ENCODE data around the gene KCNMA1. TPM values are rescaled to one million over a fixed set of nuclear protein-coding genes. Genes with fewer than 3 reads are reported as not detected.

The KCNMA1 gene
- total and polyA plus RNA-seq, 4 donors: 36.2 to 95.0 (median 54.3) TPM

- Histone ChIP-seq H3K4me1 (ENCODE audit: control insufficient read depth, insufficient read depth, low read length) (peaks cover 14% of the 10 kb centered on the region), H3K9me3 (ENCODE audit: control insufficient read depth, insufficient read depth, low read length) (no peaks in the 10 kb centered on the region), H3K27ac (ENCODE audit: low read depth, low read length) (no peak overlapping the region), H3K4me3 (ENCODE audit: low read depth, low read length) (no peak overlapping the region), H3K36me3 (ENCODE audit: control insufficient read depth, insufficient read depth, low read length) (no peaks in the 10 kb centered on the region), H3K27me3 (ENCODE audit: control insufficient read depth, insufficient read depth, low read length) (no peaks in the 10 kb centered on the region)
- WGBS (ENCODE audit: insufficient coverage): no CpG with 5 or more reads among the region's 1 CpG
- no peak for DNase-seq (ENCODE audit: low read depth in 4 of 6, low spot score in 6 of 6)
Observed at GRCh38 chr10:77548671-77549070, 88.9 kb downstream of the KCNMA1 start.

- no peaks in the 10 kb centered on the region for H3K9me3 ChIP-seq (ENCODE audit: control insufficient read depth, insufficient read depth, low read length)
- peaks cover 9% of the 10 kb centered on the region for H3K4me1 ChIP-seq (ENCODE audit: control insufficient read depth, insufficient read depth, low read length)
- 98% methylated on average over 3 of the region's 3 CpGs for WGBS (ENCODE audit: insufficient coverage)
- no peak for DNase-seq (ENCODE audit: low read depth in 4 of 6, low spot score in 6 of 6)
- no peaks in the 10 kb centered on the region for H3K36me3 ChIP-seq (ENCODE audit: control insufficient read depth, insufficient read depth, low read length)
- no peaks in the 10 kb centered on the region for H3K27me3 ChIP-seq (ENCODE audit: control insufficient read depth, insufficient read depth, low read length)
- no peak overlapping the region for H3K27ac ChIP-seq (ENCODE audit: low read depth, low read length)
- H3K4me3 ChIP-seq (ENCODE audit: low read depth, low read length): no peak overlapping the region
Observed at GRCh38 chr10:77548157-77548556, 89.5 kb downstream of the KCNMA1 start.

GRCh38 chr10:77547307-77548050 is 90.1 kb downstream of the KCNMA1 start:
- H3K4me3 ChIP-seq (ENCODE audit: low read depth, low read length): no peak overlapping the region
- DNase-seq (ENCODE audit: low read depth in 4 of 6, low spot score in 6 of 6): peak in 1 of 6 donors; percentile 49
- H3K4me1 ChIP-seq (ENCODE audit: control insufficient read depth, insufficient read depth, low read length): peaks cover 8% of the 10 kb centered on the region
- H3K27ac ChIP-seq (ENCODE audit: low read depth, low read length): no peak overlapping the region
- H3K36me3 ChIP-seq (ENCODE audit: control insufficient read depth, insufficient read depth, low read length): no peaks in the 10 kb centered on the region
- H3K27me3 ChIP-seq (ENCODE audit: control insufficient read depth, insufficient read depth, low read length): no peaks in the 10 kb centered on the region
- no peaks in the 10 kb centered on the region for H3K9me3 ChIP-seq (ENCODE audit: control insufficient read depth, insufficient read depth, low read length)
- WGBS (ENCODE audit: insufficient coverage): 75% methylated on average over 1 of the region's 5 CpGs

- Histone ChIP-seq H3K27ac (ENCODE audit: low read depth, low read length) (no peak overlapping the region), H3K27me3 (ENCODE audit: control insufficient read depth, insufficient read depth, low read length) (no peaks in the 10 kb centered on the region), H3K4me1 (ENCODE audit: control insufficient read depth, insufficient read depth, low read length) (peaks cover 8% of the 10 kb centered on the region), H3K36me3 (ENCODE audit: control insufficient read depth, insufficient read depth, low read length) (no peaks in the 10 kb centered on the region), H3K9me3 (ENCODE audit: control insufficient read depth, insufficient read depth, low read length) (no peaks in the 10 kb centered on the region), H3K4me3 (ENCODE audit: low read depth, low read length) (no peak overlapping the region)
- 80% methylated on average over 1 of the region's 1 CpG for WGBS (ENCODE audit: insufficient coverage)
- peak in 1 of 6 donors; percentile 41 for DNase-seq (ENCODE audit: low read depth in 4 of 6, low spot score in 6 of 6)
Observed at GRCh38 chr10:77546042-77546441, 91.6 kb downstream of the KCNMA1 start.

GRCh38 chr10:77545585-77545984 is 92.0 kb downstream of the KCNMA1 start:
- no peak for DNase-seq (ENCODE audit: low read depth in 4 of 6, low spot score in 6 of 6)
- peaks cover 8% of the 10 kb centered on the region for H3K4me1 ChIP-seq (ENCODE audit: control insufficient read depth, insufficient read depth, low read length)
- no peaks in the 10 kb centered on the region for H3K27me3 ChIP-seq (ENCODE audit: control insufficient read depth, insufficient read depth, low read length)
- no peak overlapping the region for H3K4me3 ChIP-seq (ENCODE audit: low read depth, low read length)
- no peaks in the 10 kb centered on the region for H3K9me3 ChIP-seq (ENCODE audit: control insufficient read depth, insufficient read depth, low read length)
- no peaks in the 10 kb centered on the region for H3K36me3 ChIP-seq (ENCODE audit: control insufficient read depth, insufficient read depth, low read length)
- H3K27ac ChIP-seq (ENCODE audit: low read depth, low read length): no peak overlapping the region
- WGBS (ENCODE audit: insufficient coverage): 90% methylated on average over 7 of the region's 7 CpGs

GRCh38 chr10:77544617-77545016 is 93.0 kb downstream of the KCNMA1 start:
- no peaks in the 10 kb centered on the region for H3K4me1 ChIP-seq (ENCODE audit: control insufficient read depth, insufficient read depth, low read length)
- no peak overlapping the region for H3K4me3 ChIP-seq (ENCODE audit: low read depth, low read length)
- H3K36me3 ChIP-seq (ENCODE audit: control insufficient read depth, insufficient read depth, low read length): no peaks in the 10 kb centered on the region
- 80% methylated on average over 1 of the region's 1 CpG for WGBS (ENCODE audit: insufficient coverage)
- no peak for DNase-seq (ENCODE audit: low read depth in 4 of 6, low spot score in 6 of 6)
- no peak overlapping the region for H3K27ac ChIP-seq (ENCODE audit: low read depth, low read length)
- H3K9me3 ChIP-seq (ENCODE audit: control insufficient read depth, insufficient read depth, low read length): no peaks in the 10 kb centered on the region
- no peaks in the 10 kb centered on the region for H3K27me3 ChIP-seq (ENCODE audit: control insufficient read depth, insufficient read depth, low read length)

GRCh38 chr10:77542710-77543259 is 94.8 kb downstream of the KCNMA1 start:
- WGBS (ENCODE audit: insufficient coverage): 100% methylated on average over 1 of the region's 2 CpGs
- no peak for DNase-seq (ENCODE audit: low read depth in 4 of 6, low spot score in 6 of 6)
- no peaks in the 10 kb centered on the region for H3K9me3 ChIP-seq (ENCODE audit: control insufficient read depth, insufficient read depth, low read length)
- no peaks in the 10 kb centered on the region for H3K27me3 ChIP-seq (ENCODE audit: control insufficient read depth, insufficient read depth, low read length)
- no peak overlapping the region for H3K27ac ChIP-seq (ENCODE audit: low read depth, low read length)
- H3K4me1 ChIP-seq (ENCODE audit: control insufficient read depth, insufficient read depth, low read length): no peaks in the 10 kb centered on the region
- no peaks in the 10 kb centered on the region for H3K36me3 ChIP-seq (ENCODE audit: control insufficient read depth, insufficient read depth, low read length)
- no peak overlapping the region for H3K4me3 ChIP-seq (ENCODE audit: low read depth, low read length)

GRCh38 chr10:77541944-77542343 is 95.7 kb downstream of the KCNMA1 start:
- Histone ChIP-seq H3K9me3 (ENCODE audit: control insufficient read depth, insufficient read depth, low read length) (no peaks in the 10 kb centered on the region), H3K4me1 (ENCODE audit: control insufficient read depth, insufficient read depth, low read length) (no peaks in the 10 kb centered on the region), H3K36me3 (ENCODE audit: control insufficient read depth, insufficient read depth, low read length) (no peaks in the 10 kb centered on the region), H3K27me3 (ENCODE audit: control insufficient read depth, insufficient read depth, low read length) (no peaks in the 10 kb centered on the region), H3K4me3 (ENCODE audit: low read depth, low read length) (no peak overlapping the region), H3K27ac (ENCODE audit: low read depth, low read length) (no peak overlapping the region)
- no peak for DNase-seq (ENCODE audit: low read depth in 4 of 6, low spot score in 6 of 6)

GRCh38 chr10:77541247-77541646 is 96.4 kb downstream of the KCNMA1 start:
- WGBS (ENCODE audit: insufficient coverage): no CpG with 5 or more reads among the region's 1 CpG

More at GRCh38 chr10:77541247-77541646, 96.4 kb downstream of the KCNMA1 start:
- no peak overlapping the region for H3K4me3 ChIP-seq (ENCODE audit: low read depth, low read length)
- H3K27me3 ChIP-seq (ENCODE audit: control insufficient read depth, insufficient read depth, low read length): no peaks in the 10 kb centered on the region
- no peaks in the 10 kb centered on the region for H3K36me3 ChIP-seq (ENCODE audit: control insufficient read depth, insufficient read depth, low read length)
- DNase-seq (ENCODE audit: low read depth in 4 of 6, low spot score in 6 of 6): no peak
- no peak overlapping the region for H3K27ac ChIP-seq (ENCODE audit: low read depth, low read length)
- no peaks in the 10 kb centered on the region for H3K4me1 ChIP-seq (ENCODE audit: control insufficient read depth, insufficient read depth, low read length)
- H3K9me3 ChIP-seq (ENCODE audit: control insufficient read depth, insufficient read depth, low read length): no peaks in the 10 kb centered on the region

Data from spinal cord (tissue), 10 donors.